Naive B cell (primary cell): ENCODE data around the gene UGP2. TPM values are rescaled to one million over a fixed set of nuclear protein-coding genes. Genes with fewer than 3 reads are reported as not detected.
"Not testable (repeated sequence)": the region's sequence is repeated elsewhere in the genome, so short reads cannot be mapped to it uniquely, and the experiment has no call there.

Experiments
- ATAC-seq, 2 donors: fragments of 150-1000 bp; cut with Tn5 transposase; 2 replicates each; pipeline ENCODE4 v1.10.0; 2021; ENCODE audit warnings: low read depth in 2 of 2, mild to moderate bottlenecking in 2 of 2, moderate library complexity in 2 of 2
- DNase-seq: peaks from one replicate; pipeline ENCODE4 v3.0.0; 2022
- H3K27ac Mint-ChIP-seq, 6 donors: one replicate each; pipeline ENCODE4 v1.8.0; 2020 to 2022; ENCODE audit warnings: mild to moderate bottlenecking in 6 of 6, mixed read lengths in 6 of 6, moderate library complexity in 5 of 6, inconsistent platforms in 2 of 6
- H3K27me3 Mint-ChIP-seq, 3 donors: one replicate each; pipeline ENCODE4 v1.8.0; 2021 to 2022; ENCODE audit warnings: mixed read lengths in 3 of 3, mild to moderate bottlenecking in 1 of 3
- H3K36me3 Mint-ChIP-seq, 2 donors: one replicate each; pipeline ENCODE4 v1.8.0; 2020 to 2022; ENCODE audit warnings: mixed read lengths in 2 of 2, inconsistent platforms in 1 of 2, mild to moderate bottlenecking in 1 of 2
- H3K4me1 Mint-ChIP-seq, 3 donors: one replicate each; pipeline ENCODE4 v1.8.0; 2020 to 2022; ENCODE audit warnings: mixed read lengths in 3 of 3, inconsistent platforms in 1 of 3, mild to moderate bottlenecking in 1 of 3, moderate library complexity in 1 of 3
- H3K4me3 Mint-ChIP-seq, 8 donors: one replicate each; pipeline ENCODE4 v1.8.0; 2020 to 2022; ENCODE audit warnings: mild to moderate bottlenecking in 8 of 8, mixed read lengths in 8 of 8, moderate library complexity in 8 of 8, inconsistent platforms in 2 of 8
- H3K9me3 Mint-ChIP-seq, 7 donors: one replicate each; pipeline ENCODE4 v1.8.0; 2020 to 2022; ENCODE audit warnings: mixed read lengths in 7 of 7, mild to moderate bottlenecking in 5 of 7, inconsistent platforms in 2 of 7, moderate library complexity in 1 of 7
- polyA plus RNA-seq, 6 donors: library from polyadenylated mRNA; unstranded; fragments of 300-500 nt; fragmentation: Illumina TruSeq; gene quantifications; one replicate each; pipeline ENCODE4 v1.2.3, GENCODE V29; 2021; ENCODE audit warnings: low read depth in 6 of 6

The UGP2 gene
- 100 to 1,000 TPM in 5 of 6 donors, 10 to 100 TPM in 1; 94.3 to 152 (median 115) TPM for polyA plus RNA-seq

DNA sequence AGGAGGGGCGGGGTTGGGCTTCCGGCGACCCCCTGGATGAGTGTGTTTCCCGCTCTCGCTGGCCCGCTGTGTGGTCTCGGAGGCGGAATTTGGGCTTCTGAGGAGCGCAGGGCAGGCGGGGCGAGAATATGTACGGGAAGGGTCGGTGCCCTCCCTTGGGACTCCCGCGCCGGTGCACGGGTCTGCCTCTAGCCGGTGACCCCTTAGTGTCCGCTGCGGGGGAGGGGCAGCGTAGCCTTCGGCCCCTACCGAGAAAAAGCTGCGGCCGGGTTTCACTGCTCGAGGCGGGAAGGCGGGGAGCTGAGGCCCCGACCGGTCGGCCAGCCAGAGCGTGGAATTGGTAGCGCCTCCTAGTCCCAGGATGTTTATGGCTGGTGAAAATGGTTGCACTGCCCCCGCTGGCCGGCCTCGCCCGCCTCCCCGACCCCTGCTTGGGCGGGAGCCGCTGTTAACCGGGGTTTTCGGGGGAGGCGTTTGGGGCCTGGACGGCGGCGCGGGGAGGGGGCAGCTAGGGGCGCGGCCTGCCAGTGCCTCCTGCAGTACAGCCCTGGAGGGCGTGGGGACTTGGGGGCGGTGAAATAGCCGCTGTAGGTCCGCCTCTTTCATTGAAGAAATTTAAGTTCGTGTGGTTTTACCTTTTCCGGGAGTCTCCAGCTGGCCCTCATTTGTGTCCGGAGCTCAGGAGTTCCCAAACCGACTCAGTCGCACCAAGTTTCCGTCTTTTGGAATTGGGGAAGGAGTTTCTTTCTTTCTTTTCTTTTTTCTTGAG lies at the start of gene UGP2:
Gene UGP2, plus strand, starts transcription at position 643 of the 769 bp plus-strand sequence. CDS start 290 bp downstream, outside the sequence.
- peaks cover 27 to 44% (median 41%) of the 10 kb centered on the region in 3 donors for H3K4me1 Mint-ChIP-seq
- no peaks in the 10 kb centered on the region for H3K9me3 Mint-ChIP-seq
- no peaks in the 10 kb centered on the region for H3K27me3 Mint-ChIP-seq
- ATAC-seq: peak; percentile 60 to 63
- peaks cover 0 to 4% of the 10 kb centered on the region in 2 donors for H3K36me3 Mint-ChIP-seq
- H3K4me3 Mint-ChIP-seq: peak within 1 kb of the TSS; percentile 91 to 99 (median 98)
- peak within 1 kb of the TSS; percentile 95 to 99 (median 97) for H3K27ac Mint-ChIP-seq
- DNase-seq: peak; percentile 82

DNA sequence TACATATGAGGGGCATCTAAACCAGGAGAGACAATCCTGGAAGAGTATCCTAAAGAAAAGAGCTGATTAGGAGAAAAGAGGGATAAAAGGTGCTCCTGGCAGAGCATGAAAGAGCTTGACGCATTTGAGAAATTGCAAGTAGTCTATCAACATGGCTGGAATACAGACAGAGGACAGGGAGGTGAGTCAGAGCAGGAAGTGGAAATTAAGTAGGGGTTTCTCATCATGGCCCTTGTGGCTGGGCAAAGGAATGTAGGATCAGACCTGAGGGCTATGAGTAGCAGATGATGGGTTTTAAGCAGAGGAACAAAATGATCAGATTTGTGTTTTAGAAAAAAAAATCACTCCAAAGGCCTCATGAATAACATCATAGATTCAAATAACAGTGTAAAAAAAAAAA lies 49.2 kb upstream of the UGP2 start:
- H3K4me3 Mint-ChIP-seq: no peak overlapping the region
- ATAC-seq: no peak
- no peaks in the 10 kb centered on the region for H3K4me1 Mint-ChIP-seq
- DNase-seq: no peak
- H3K27me3 Mint-ChIP-seq: no peaks in the 10 kb centered on the region
- no peaks in the 10 kb centered on the region for H3K36me3 Mint-ChIP-seq
- H3K27ac Mint-ChIP-seq: no peak overlapping the region
- peaks cover 0 to 6% (median 0%) of the 10 kb centered on the region in 7 donors for H3K9me3 Mint-ChIP-seq

DNA sequence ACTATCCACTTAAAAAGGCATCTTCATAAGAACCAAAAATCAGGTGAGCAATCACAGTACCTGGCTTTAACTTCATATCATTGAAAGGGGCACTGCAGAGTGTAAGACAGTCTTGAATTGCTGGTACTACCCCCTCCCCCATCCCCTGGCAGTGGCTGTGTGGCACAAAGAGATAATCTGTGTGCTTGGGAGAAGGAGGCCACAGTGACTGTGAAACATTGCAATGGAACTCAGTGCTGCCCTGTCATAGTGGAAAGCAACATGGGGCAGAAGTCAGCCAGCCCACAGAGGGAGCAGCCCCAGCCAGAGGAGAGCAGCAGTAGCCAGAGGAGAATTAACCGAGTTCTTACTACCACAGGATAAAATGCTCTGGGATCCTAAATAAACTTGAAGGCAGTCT lies 45.3 kb upstream of the UGP2 start:
- no peak for ATAC-seq
- H3K4me3 Mint-ChIP-seq: no peak overlapping the region
- peaks cover 0 to 11% (median 2%) of the 10 kb centered on the region in 7 donors for H3K9me3 Mint-ChIP-seq
- no peak for DNase-seq
- H3K36me3 Mint-ChIP-seq: peaks cover 0 to under 1% of the 10 kb centered on the region in 2 donors
- no peaks in the 10 kb centered on the region for H3K4me1 Mint-ChIP-seq
- no peaks in the 10 kb centered on the region for H3K27me3 Mint-ChIP-seq
- no peak overlapping the region for H3K27ac Mint-ChIP-seq

DNA sequence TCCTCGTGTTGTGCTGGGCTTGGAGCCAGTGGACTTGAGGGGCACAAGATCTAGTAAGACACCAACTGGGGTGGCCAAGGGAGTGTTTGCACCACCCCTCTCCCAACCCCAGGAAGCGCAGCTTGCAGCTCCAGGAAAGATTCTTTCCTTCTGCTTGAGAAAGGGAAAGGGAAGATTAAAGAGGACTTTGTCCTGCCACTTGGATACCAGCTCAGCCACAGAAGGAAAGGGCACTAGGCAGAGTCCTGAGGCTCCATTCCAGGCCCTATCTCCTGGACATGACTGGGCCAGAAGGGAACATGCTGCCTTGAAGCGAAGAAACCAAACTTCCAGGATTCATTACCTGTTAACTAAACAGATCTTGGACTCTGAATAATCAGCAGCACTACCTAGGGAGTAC lies 44.9 kb upstream of the UGP2 start:
- H3K9me3 Mint-ChIP-seq: peaks cover 0 to 15% (median 5%) of the 10 kb centered on the region in 7 donors
- DNase-seq (no peak), ATAC-seq (no peak)
- no peaks in the 10 kb centered on the region for H3K27me3 Mint-ChIP-seq
- peaks cover 0 to 4% of the 10 kb centered on the region in 2 donors for H3K36me3 Mint-ChIP-seq
- H3K4me3 Mint-ChIP-seq: no peak overlapping the region
- no peaks in the 10 kb centered on the region for H3K4me1 Mint-ChIP-seq
- no peak overlapping the region for H3K27ac Mint-ChIP-seq

DNA sequence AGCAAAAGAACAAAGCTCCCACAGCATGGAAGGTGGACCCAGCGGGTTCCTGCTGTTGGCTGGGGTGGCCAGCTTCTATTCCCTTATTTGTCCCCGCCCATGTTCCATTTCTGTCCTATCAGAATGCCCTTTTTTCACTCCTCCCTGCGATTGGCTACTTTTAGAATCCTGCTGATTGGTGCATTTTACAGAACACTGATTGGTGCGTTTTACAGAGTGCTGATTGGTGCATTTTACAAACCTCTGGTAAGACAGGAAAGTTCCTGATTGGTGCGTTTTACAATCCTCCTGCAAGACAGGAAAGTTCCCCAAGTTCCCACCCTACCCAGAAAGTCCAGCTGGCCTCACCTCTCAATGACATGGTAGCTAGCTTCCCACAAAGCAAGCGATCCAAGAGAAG lies 40.2 kb upstream of the UGP2 start:
- H3K4me1 Mint-ChIP-seq: no peaks in the 10 kb centered on the region
- H3K27ac Mint-ChIP-seq: no peak overlapping the region
- H3K9me3 Mint-ChIP-seq: peaks cover 5 to 16% (median 9%) of the 10 kb centered on the region in 7 donors
- no peak overlapping the region for H3K4me3 Mint-ChIP-seq
- DNase-seq (no peak), ATAC-seq (no peak)
- peaks cover 4 to 7% of the 10 kb centered on the region in 2 donors for H3K36me3 Mint-ChIP-seq
- no peaks in the 10 kb centered on the region for H3K27me3 Mint-ChIP-seq

DNA sequence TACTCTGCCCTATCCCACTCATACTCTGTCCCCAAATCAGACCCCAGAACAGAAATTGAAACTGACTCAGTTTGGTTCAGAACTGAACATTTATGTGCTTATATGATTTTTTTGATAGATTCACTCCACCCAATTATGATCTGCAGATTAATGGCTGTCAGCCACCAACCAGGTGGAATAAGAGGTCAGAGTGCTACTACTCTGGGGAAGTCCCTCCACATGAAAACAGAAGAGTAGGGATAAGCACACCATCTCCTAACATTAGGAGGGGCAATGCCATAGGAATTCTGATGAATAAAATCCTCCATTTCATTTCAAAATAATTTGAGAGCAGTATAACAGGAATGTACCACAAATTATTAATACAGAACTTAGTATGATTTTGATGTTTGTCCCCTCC lies 36.3 kb upstream of the UGP2 start:
- Mint-ChIP-seq H3K4me1 (no peaks in the 10 kb centered on the region), H3K27me3 (no peaks in the 10 kb centered on the region), H3K9me3 (peaks cover 5 to 28% (median 11%) of the 10 kb centered on the region in 7 donors), H3K36me3 (peaks cover 4 to 7% of the 10 kb centered on the region in 2 donors), H3K27ac (peak overlapping the region in 1 of 6 donors; percentile 38), H3K4me3 (no peak overlapping the region)
- DNase-seq (no peak), ATAC-seq (no peak)

DNA sequence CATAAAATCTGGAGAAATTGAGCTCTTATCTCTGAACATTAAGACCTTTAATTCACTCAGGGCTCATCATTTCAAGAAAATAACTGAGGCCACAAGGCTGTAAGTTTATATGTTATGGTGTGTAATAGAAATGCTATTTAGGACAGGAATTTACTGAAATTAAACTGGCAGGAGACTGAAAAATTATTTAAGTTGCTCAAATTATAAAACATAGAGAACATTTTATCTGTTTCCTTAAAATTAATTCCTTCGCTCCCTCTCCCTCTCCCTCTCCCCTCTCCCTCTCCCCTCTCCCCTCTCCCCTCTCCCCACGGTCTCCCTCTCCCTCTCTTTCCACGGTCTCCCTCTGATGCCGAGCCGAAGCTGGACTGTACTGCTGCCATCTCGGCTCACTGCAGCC lies 33.7 kb upstream of the UGP2 start:
- H3K27ac Mint-ChIP-seq, ATAC-seq, DNase-seq, H3K36me3 Mint-ChIP-seq, H3K4me1 Mint-ChIP-seq, H3K27me3 Mint-ChIP-seq, H3K4me3 Mint-ChIP-seq: not testable (repeated sequence)
- H3K9me3 Mint-ChIP-seq: peaks cover 0 to 20% (median 7%) of the 10 kb centered on the region in 7 donors

DNA sequence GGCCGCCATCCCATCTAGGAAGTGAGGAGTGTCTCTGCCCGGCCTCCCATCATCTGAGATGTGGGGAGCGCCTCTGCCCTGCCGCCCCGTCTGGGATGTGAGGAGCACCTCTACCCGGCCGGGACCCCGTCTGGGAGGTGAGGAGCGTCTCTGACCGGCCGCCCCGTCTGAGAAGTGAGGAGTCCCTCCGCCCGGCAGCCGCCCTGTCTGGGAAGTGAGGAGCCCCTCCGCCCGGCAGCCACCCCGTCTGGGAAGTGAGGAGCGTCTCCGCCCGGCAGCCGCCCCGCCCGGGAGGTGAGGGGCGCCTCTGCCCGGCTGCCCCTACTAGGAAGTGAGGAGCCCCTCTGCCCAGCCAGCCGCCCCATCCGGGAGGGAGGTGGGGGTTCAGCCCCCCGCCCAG lies 32.8 kb upstream of the UGP2 start:
- not testable (repeated sequence) for H3K27ac Mint-ChIP-seq, H3K36me3 Mint-ChIP-seq, DNase-seq, H3K4me1 Mint-ChIP-seq, H3K27me3 Mint-ChIP-seq, ATAC-seq, H3K4me3 Mint-ChIP-seq
- peaks cover 0 to 20% (median 7%) of the 10 kb centered on the region in 7 donors for H3K9me3 Mint-ChIP-seq

DNA sequence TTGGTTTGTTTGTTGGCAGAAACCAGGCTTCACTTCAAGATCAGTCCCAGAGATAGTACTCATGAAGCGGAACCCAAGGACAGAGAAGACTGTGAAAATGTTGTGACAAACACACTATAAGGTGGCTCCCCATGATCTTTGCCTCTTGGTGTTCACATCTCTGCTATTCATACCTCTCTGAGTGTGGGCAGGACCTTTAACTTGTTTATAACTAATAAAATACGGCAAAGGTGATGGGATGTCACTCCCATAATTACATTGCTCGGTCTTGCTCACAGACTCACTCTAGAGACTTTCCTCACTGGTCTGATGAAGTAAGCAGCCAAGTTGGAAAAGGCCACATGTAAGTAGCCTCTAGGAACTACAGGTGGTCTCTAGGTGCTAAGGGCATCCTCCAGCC lies 30.6 kb upstream of the UGP2 start:
- DNase-seq: no peak
- H3K4me3 Mint-ChIP-seq: no peak overlapping the region
- H3K9me3 Mint-ChIP-seq: peaks cover 0 to 16% (median 4%) of the 10 kb centered on the region in 7 donors
- H3K36me3 Mint-ChIP-seq: peaks cover 0 to 3% of the 10 kb centered on the region in 2 donors
- ATAC-seq: no peak
- no peaks in the 10 kb centered on the region for H3K27me3 Mint-ChIP-seq
- no peaks in the 10 kb centered on the region for H3K4me1 Mint-ChIP-seq
- no peak overlapping the region for H3K27ac Mint-ChIP-seq

DNA sequence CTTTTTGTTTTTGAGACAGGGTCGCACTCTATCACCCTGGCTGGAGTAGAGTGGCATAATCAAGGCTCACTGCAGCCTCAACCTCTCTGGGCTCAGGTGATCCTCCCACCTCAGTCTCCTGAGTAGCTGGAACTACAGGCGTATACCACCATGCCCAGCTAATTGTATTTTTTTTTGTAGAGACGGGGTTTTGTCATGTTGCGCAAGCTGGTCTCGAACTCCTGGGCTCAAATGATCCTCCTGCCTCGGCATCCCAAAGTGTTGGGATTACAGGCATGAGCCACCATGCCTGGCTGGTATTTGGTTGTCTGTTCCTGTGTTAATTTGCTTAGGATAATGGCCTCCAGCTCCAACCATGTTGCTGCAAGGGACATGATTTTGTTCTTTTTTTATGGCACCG lies 29.8 kb upstream of the UGP2 start:
- H3K4me3 Mint-ChIP-seq, H3K4me1 Mint-ChIP-seq, ATAC-seq, H3K36me3 Mint-ChIP-seq, H3K9me3 Mint-ChIP-seq, H3K27me3 Mint-ChIP-seq, DNase-seq, H3K27ac Mint-ChIP-seq: not testable (repeated sequence)

DNA sequence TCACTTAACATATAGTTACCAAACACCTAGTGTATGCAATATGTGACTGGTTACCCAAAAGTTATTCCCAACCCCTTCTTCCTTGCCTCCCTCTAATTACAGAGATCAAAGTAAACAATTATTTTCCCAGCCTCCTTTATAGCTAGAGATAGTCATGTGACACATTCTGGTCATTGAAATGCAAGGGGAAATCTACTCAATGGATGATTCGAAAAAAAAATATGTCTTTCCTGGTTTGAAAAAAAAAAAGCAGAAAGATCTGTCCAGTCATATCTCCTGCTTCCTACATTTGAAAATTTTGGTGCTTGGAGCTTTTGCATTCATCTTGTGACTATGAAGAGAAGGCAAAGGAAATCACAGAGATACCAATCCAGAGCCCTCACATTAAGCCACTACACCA lies 27.6 kb upstream of the UGP2 start:
- H3K9me3 Mint-ChIP-seq: peaks cover 0 to 2% (median 0%) of the 10 kb centered on the region in 7 donors
- no peak overlapping the region for H3K27ac Mint-ChIP-seq
- ATAC-seq: no peak
- no peaks in the 10 kb centered on the region for H3K4me1 Mint-ChIP-seq
- no peak for DNase-seq
- H3K36me3 Mint-ChIP-seq: no peaks in the 10 kb centered on the region
- H3K4me3 Mint-ChIP-seq: no peak overlapping the region
- H3K27me3 Mint-ChIP-seq: no peaks in the 10 kb centered on the region

DNA sequence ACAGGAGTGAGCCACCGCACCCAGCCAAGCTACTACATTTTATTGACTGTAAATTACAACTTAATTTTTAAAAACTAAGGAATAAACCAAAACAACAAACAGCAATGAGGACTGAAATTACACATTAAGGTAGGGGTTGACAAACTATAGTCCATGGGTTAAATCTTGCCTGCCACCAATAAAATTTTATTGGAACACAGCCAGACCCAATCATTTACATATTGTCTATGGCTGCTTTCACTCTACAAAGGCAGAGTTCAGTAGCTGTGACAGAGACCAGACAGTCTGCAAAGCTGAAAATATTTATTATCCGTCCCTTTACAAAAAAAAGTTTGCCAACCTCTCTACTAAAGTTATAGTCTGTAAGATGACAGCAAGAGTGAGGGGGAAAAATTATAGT lies 24.3 kb upstream of the UGP2 start:
- Mint-ChIP-seq H3K4me1 (no peaks in the 10 kb centered on the region), H3K36me3 (no peaks in the 10 kb centered on the region), H3K27ac (no peak overlapping the region), H3K27me3 (peaks cover 0 to 6% (median 0%) of the 10 kb centered on the region in 3 donors), H3K9me3 (no peaks in the 10 kb centered on the region), H3K4me3 (no peak overlapping the region)
- DNase-seq (no peak), ATAC-seq (no peak)

DNA sequence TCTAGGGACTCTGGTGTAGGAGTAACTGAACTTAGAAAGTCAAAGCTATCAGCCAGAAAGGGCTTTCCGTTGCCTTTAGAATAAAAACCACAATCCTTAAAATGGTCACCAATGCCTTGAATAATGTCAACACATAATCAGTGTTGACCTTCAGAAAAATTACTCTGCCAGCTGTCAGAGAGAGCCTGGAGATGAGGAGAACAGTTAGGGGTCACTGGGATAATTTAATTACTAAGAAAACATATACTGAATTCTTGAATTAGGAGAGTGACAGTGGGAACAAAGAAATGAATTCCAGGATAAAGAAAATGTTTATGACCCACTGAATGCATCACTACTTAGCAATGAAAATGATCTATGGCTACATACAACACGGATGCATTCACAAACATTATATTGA lies 23.4 kb upstream of the UGP2 start:
- H3K9me3 Mint-ChIP-seq: no peaks in the 10 kb centered on the region
- DNase-seq (no peak), ATAC-seq (no peak)
- no peak overlapping the region for H3K27ac Mint-ChIP-seq
- peaks cover 0 to 6% (median 0%) of the 10 kb centered on the region in 3 donors for H3K27me3 Mint-ChIP-seq
- H3K4me3 Mint-ChIP-seq: no peak overlapping the region
- peaks cover 0 to under 1% (median 0%) of the 10 kb centered on the region in 3 donors for H3K4me1 Mint-ChIP-seq
- no peaks in the 10 kb centered on the region for H3K36me3 Mint-ChIP-seq

DNA sequence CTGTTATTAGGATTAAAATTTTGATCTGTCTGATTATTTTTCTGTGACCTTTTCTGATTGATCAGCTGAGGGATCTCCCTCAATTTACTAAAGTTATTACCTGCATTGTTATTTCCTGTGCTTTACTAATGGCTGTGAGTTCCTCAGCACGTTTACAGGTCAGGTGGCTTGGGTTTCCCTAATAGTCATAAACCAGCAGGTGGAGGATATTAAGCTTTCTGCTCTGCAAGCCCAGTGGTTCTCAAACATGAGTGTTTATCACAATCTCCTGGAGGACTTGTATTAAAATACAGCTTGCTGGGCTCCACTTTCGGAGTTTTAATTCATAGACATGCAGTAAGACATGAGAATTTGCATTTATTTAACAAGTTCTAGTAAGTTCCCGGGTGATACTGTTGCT lies 22.4 kb upstream of the UGP2 start:
- Mint-ChIP-seq H3K9me3 (no peaks in the 10 kb centered on the region), H3K27me3 (peaks cover 0 to 6% (median 0%) of the 10 kb centered on the region in 3 donors), H3K36me3 (no peaks in the 10 kb centered on the region), H3K4me3 (no peak overlapping the region), H3K27ac (no peak overlapping the region), H3K4me1 (peaks cover 0 to 6% (median 0%) of the 10 kb centered on the region in 3 donors)
- no peak for ATAC-seq
- no peak for DNase-seq
